SK-N-SH treated with all-trans-retinoic acid at 6 μM for 48 hours (cell line): ENCODE results near the gene C12orf60.

Source experiments
- CREB5 ChIP-seq: fragments of 250-450 bp; sonication (Bioruptor Pico); IDR thresholded peaks from 2 replicates; pipeline ENCODE4 v1.5.1; 2020; ENCODE audit warnings: low read depth, mild to moderate bottlenecking, moderate library complexity
- CSDC2 ChIP-seq: fragments of 250-450 bp; sonication (Bioruptor Pico); IDR thresholded peaks from 2 replicates; pipeline ENCODE4 v1.5.0; 2020; ENCODE audit warnings: mild to moderate bottlenecking, moderate library complexity
- ESRRG ChIP-seq: fragments of 250-450 bp; sonication (Bioruptor Pico); IDR thresholded peaks from 2 replicates; pipeline ENCODE4 v1.6.1; 2021; ENCODE audit warnings: mild to moderate bottlenecking
- GLIS3 ChIP-seq: fragments of 250-450 bp; sonication (Bioruptor Pico); IDR thresholded peaks from 2 replicates; pipeline ENCODE4 v1.5.0; 2020; ENCODE audit warnings: mild to moderate bottlenecking, moderate library complexity
- ISL1 ChIP-seq: fragments of 250-450 bp; sonication (Bioruptor Pico); IDR thresholded peaks from 2 replicates; pipeline ENCODE4 v2.1.2; 2022; ENCODE audit warnings: mild to moderate bottlenecking, moderate library complexity
- OSR1 ChIP-seq: fragments of 250-450 bp; sonication (Bioruptor Pico); IDR thresholded peaks from 2 replicates; pipeline ENCODE4 v1.8.0; 2022; ENCODE audit warnings: moderate library complexity, mild to moderate bottlenecking, inconsistent platforms
- PATZ1 ChIP-seq: fragments of 250-450 bp; sonication (Bioruptor Pico); IDR thresholded peaks from 2 replicates; pipeline ENCODE4 v1.8.0; 2020; ENCODE audit warnings: mild to moderate bottlenecking, moderate library complexity, borderline replicate concordance
- RARB ChIP-seq: fragments of 250-450 bp; sonication (Bioruptor Pico); IDR thresholded peaks from 2 replicates; pipeline ENCODE4 v1.8.0; 2021; ENCODE audit warnings: mild to moderate bottlenecking, moderate library complexity
- SNAI2 ChIP-seq: fragments of 250-450 bp; sonication (Bioruptor Pico); IDR thresholded peaks from 2 replicates; pipeline ENCODE4 v1.5.0; 2020; ENCODE audit warnings: mild to moderate bottlenecking, moderate library complexity
- ZFP3 ChIP-seq: fragments of 250-450 bp; sonication (Bioruptor Pico); IDR thresholded peaks from 2 replicates; pipeline ENCODE4 v1.5.0; 2020; ENCODE audit warnings: mild to moderate bottlenecking, moderate library complexity
- ZNF565 ChIP-seq: fragments of 450-650 bp; formaldehyde crosslinking; conservative IDR thresholded peaks from 2 replicates; pipeline ENCODE4 v1.5.0; 2020; ENCODE audit warnings: low read depth, mild to moderate bottlenecking, moderate library complexity

DNA sequence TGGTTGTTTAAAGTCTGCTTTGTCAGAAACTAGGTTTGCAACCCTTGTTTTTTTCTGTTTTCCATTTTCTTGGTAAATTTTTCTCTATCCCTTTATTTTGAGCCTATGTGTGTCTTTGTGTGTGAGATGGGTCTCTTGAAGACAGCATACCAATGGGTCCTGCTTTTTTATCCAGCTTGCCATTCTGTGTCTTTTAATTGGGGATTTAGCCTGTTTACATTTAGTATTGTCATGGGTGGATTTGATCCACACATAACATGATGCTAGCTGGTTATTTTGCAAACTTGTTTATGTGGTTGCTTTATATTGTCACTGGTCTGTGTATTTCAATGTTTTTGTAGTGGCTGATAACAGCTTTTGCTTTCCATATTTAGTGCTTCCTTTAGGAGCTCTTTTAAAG, 57.0 kb downstream of the C12orf60 start:
- TF ChIP-seq OSR1 (CRISPR knock-in tag): no peak
- TF ChIP-seq PATZ1 (CRISPR knock-in tag): no peak
- TF ChIP-seq CREB5 (CRISPR knock-in tag): no peak
- no peak for TF ChIP-seq ZNF565 (CRISPR knock-in tag)
- no peak for TF ChIP-seq ESRRG (CRISPR knock-in tag)
- no peak for TF ChIP-seq ZFP3
- no peak for TF ChIP-seq RARB (CRISPR knock-in tag)
- no peak for TF ChIP-seq GLIS3
- no peak for TF ChIP-seq ISL1
- no peak for TF ChIP-seq SNAI2 (CRISPR knock-in tag)
- TF ChIP-seq CSDC2 (CRISPR knock-in tag): no peak
